ENCODE measurements around the gene UNG.

Gene UNG

DNA sequence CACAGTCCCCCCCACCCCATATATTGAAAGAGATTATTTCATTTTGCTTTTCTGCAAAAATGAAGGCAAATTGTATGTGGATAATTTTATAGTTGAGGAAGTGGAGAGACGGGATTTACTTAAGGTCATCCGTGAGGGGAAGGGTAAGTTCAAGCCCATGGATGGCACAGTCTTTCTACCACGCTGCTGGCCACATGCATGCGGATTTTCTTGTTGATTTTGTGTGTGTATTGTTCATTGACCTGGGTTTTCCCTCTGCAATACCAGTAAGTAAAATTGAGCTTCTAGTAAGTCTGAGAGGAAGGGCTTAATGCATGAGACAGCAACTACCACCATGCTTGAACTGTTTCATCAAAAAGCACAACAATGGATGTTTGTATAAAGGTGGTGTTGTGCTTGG lies 54.1 kb downstream of the UNG start:
- DNase-seq (ENCODE audit: low spot score), result no peak
- TF ChIP-seq, protein P1, sequence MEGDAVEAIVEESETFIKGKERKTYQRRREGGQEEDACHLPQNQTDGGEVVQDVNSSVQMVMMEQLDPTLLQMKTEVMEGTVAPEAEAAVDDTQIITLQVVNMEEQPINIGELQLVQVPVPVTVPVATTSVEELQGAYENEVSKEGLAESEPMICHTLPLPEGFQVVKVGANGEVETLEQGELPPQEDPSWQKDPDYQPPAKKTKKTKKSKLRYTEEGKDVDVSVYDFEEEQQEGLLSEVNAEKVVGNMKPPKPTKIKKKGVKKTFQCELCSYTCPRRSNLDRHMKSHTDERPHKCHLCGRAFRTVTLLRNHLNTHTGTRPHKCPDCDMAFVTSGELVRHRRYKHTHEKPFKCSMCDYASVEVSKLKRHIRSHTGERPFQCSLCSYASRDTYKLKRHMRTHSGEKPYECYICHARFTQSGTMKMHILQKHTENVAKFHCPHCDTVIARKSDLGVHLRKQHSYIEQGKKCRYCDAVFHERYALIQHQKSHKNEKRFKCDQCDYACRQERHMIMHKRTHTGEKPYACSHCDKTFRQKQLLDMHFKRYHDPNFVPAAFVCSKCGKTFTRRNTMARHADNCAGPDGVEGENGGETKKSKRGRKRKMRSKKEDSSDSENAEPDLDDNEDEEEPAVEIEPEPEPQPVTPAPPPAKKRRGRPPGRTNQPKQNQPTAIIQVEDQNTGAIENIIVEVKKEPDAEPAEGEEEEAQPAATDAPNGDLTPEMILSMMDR (IDR thresholded peaks at IDR 0.05; ENCODE audit: extremely low read depth, missing control alignments), result no peak

DNA sequence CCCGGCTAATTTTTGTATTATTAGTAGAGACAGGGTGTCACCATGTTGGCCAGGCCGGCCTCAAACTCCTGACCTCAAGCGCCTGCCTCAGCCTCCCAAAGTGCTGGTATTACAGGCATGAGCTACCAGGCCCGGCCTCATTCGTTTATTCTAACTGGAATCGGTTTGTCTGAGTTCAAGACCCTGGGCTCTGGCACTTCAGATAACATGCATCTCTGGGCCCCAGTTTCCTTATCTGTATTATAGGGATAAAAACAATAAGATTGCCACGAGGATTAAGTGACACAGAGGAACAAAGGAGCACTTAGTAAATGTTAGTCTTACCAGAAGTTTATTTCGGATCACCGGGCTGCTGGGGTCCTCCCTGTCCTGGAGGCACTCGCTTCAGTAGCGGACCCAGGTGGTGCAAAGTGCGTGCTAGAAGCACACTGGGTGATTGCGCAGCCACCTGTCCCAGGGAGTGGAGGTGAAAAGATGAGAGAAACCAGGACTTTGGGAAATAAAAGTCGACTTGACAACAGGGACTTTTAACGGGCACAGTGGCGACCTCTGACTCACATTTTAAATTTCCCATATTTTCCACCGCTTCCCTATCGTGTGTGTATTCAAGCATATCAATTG lies 56.5 kb downstream of the UNG start:
- DNase-seq (ENCODE audit: low spot score), result peak; percentile 33
- TF ChIP-seq, protein P1 (IDR thresholded peaks at IDR 0.05; ENCODE audit: extremely low read depth, missing control alignments), result no peak

DNA sequence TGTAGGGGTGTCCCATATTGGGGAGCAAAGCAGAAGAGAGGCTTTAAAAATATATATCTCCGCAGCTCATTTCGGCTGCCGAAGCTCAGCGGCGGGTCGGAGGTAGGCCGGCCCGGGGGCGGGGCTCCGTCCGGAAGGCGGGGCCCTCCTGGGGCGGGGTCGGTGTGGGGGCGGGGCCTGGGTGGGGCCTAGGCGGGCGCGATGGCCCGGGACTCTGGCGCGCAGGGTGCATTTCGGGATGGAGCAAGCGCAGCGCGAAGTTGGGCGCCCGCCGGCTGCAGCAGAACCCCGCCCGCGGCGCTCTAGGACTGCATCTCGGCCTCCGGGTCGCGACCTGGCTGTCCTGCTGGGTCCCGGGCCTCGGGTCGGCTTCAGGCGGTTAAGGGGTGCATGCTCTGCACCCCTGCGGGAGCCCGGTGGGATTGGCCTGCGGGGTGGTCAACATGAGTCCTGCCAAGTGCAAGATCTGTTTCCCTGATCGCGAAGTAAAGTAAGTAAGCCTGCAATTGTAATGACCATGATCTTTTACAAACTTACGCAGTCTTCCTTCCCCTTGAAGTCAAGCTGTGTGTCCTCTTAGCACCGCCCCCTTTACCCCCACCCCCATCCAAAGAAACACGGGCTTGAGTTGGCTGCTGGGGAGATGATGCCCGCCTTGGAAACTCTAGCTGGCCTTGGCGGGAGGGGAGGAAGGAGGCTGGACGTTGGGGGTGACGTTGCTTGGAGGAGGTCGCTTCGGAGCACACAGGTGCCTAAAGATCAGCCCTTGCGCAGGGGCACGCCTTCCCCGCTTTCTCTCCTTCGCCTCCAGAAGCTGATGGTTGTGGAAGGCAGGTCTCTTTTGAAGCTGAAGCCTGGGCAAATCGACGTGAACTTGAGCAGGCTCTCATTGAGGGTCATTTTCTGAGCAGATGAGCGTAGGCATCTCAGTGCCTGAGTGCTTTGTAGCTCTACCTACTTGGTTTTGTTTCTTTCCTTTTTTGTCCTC lies 57.3 kb downstream of the UNG start:
- DNase-seq (ENCODE audit: low spot score), result peak; percentile 94
- TF ChIP-seq, protein P1 (IDR thresholded peaks at IDR 0.05; ENCODE audit: extremely low read depth, missing control alignments), result no peak

DNA sequence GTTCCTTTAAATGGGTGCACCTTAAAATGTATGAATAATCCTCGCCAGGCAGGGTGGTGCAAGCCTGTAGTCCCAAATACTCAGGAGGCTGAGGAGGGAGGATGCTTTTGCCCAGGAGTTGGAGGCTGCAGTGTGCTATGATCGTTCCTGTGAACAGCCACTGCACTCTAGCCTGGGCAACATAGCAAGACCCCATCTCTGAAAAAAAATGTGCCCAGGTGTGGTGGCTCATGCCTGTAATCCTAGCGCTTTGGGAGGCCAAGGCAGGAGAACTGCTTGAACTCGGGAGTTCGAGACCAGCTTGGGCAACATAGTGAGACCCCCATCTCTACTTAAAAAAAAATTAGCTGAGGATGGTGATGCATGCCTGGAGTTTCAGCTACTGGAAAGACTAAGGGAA lies 58.6 kb downstream of the UNG start:
- no peak for DNase-seq (ENCODE audit: low spot score)
- TF ChIP-seq, protein P1 (IDR thresholded peaks at IDR 0.05; ENCODE audit: extremely low read depth, missing control alignments), result no peak

DNA sequence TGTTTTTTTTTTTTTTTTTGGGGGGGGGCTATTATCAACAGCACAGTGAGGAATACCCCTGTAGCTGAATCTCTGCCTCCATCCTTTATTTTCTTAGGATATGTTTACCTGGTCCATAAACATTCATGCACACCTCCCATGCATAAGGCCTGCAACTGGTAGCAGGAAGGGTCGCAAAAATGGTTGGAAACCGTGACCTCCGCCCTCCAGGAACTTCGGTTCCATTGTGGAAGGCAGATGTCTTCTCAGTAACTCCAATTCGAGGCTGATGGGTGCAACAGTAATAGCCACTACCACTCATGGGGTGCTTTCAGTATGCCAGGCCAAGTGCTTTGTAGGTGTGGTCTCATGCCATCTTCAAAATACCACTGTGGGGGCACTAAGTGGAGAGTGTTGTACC lies 59.2 kb downstream of the UNG start:
- TF ChIP-seq, protein P1 (IDR thresholded peaks at IDR 0.05; ENCODE audit: extremely low read depth, missing control alignments), result no peak
- DNase-seq (ENCODE audit: low spot score), result no peak

DNA sequence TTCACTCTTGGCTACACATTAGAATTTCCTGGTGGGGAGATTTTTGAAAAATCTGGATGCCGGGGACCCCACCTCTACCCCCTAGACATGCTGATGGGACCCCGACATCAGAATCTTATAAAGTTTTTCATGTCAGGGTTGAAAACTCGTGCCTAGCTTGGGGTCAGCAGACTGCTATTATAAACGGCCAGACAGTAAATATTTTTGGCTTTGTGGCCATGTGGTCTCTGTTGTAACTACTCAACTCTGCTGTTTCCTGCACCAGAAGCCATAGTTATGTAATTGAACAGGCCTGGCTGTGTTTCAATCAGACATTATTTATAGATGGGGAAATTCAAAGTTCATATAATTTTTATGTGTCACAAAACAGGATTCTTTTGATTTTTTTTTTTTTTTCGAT lies 60.6 kb downstream of the UNG start:
- TF ChIP-seq, protein P1 (IDR thresholded peaks at IDR 0.05; ENCODE audit: extremely low read depth, missing control alignments), result no peak
- no peak for DNase-seq (ENCODE audit: low spot score)

DNA sequence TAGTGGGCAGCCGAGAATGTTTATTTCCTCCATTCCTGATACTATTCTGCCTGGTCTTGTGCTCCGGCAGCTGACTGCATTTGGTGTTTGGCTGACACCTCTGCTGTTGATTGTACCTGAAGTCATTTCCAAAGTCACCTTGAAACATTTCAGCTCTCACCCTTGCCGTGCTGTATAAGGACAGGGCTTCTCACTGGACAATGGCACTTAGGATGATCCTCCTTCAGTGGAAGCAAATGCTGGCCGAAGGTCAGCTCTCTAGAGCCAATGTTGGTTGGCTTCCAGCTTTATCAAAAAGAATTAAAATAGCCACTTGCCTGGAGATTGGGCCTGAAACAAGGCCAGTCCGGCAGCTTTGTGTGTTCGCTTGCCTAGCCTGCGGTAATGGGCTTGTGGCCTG lies 63.0 kb downstream of the UNG start:
- DNase-seq (ENCODE audit: low spot score), result no peak
- TF ChIP-seq, protein P1 (IDR thresholded peaks at IDR 0.05; ENCODE audit: extremely low read depth, missing control alignments), result no peak
